A549 (cell line): Measurements from ENCODE around the gene TFE3. TPM values are rescaled to one million over a fixed set of nuclear protein-coding genes. Genes with fewer than 3 reads are reported as not detected.

Experiments used
- ATAC-seq, 2 experiments: fragments of 200-7000 bp in 1 of 2; fragments of >200 bp in 1 of 2; cut with Nextera tagmentation in 1 of 2; cut with Tn5 transposase in 1 of 2; 3 replicates each; pipeline versions ENCODE4 v1.8.0 to v1.9.1; 2018 to 2020; ENCODE audit warnings: mild to moderate bottlenecking in 1 of 2, moderate library complexity in 1 of 2
- CTCF ChIA-PET: fragments of 300-600 bp; sonication (Branson Sonifier 250); formaldehyde crosslinking; extraction: SDS; loops from one replicate; lab custom pipeline; 2021; ENCODE audit warnings: antibody characterized with exemption, inconsistent platforms; lab: Yijun Ruan, JAX
- POLR2A ChIA-PET: fragments of 350-600 bp; formaldehyde crosslinking; extraction: SDS; loops from one replicate; lab custom pipeline; 2021; ENCODE audit warnings: antibody characterized with exemption, inconsistent platforms; lab: Yijun Ruan, JAX
- DNase-seq, 2 experiments: peaks; one replicate each; pipeline versions ENCODE4 v3.0.0 to v3.0.0-alpha.2; 2011 to 2016; ENCODE audit warnings: low read depth in 1 of 2, low spot score in 1 of 2
- FAIRE-seq: peaks from 2 replicates; lab custom pipeline; 2011; peaks lifted over from hg19 to GRCh38; lab: Jason Lieb, UNC
- H3K27ac ChIP-seq, 2 experiments: fragments of >200 bp; sonication (Bioruptor Twin); formaldehyde crosslinking; 3 replicates each; pipeline ENCODE4 v1.5.1; 2016 to 2017
- H3K4me1 ChIP-seq: fragments of >200 bp; sonication (Bioruptor Twin); formaldehyde crosslinking; 3 replicates; pipeline ENCODE4 v1.6.1; 2016
- H3K4me2 ChIP-seq: fragments of >200 bp; sonication (Bioruptor Twin); formaldehyde crosslinking; 3 replicates; pipeline ENCODE4 v1.6.1; 2016
- H3K4me3 ChIP-seq: fragments of >200 bp; sonication (Bioruptor Twin); formaldehyde crosslinking; 3 replicates; pipeline ENCODE4 v1.5.1; 2016
- H3K9me3 ChIP-seq: fragments of >200 bp; sonication (Bioruptor Twin); formaldehyde crosslinking; 3 replicates; pipeline ENCODE4 v1.6.1; 2016
- ATOH8 ChIP-seq: fragments of 250-450 bp; sonication (Bioruptor Pico); IDR thresholded peaks from 2 replicates; pipeline ENCODE4 v1.5.0; 2020; ENCODE audit warnings: low read depth, mild to moderate bottlenecking, moderate library complexity
- CBX2 ChIP-seq: fragments of 200-600 bp; sonication (generic); IDR thresholded peaks from 2 replicates; pipeline ENCODE4 v1.6.1; 2016; ENCODE audit warnings: low read depth, mild to moderate bottlenecking, borderline replicate concordance
- CEBPB ChIP-seq, 2 experiments: fragments of >200 bp in 1 of 2; sonication (Bioruptor Twin) in 1 of 2; formaldehyde crosslinking in 1 of 2; IDR thresholded peaks; 2 replicates each; pipeline ENCODE4 v1.6.1; 2012 to 2016
- E2F6 ChIP-seq: IDR thresholded peaks from 2 replicates; pipeline ENCODE4 v1.6.1; 2012; ENCODE audit warnings: low read depth, borderline replicate concordance
- EP300 ChIP-seq, 2 experiments: fragments of >200 bp; sonication (Bioruptor Twin); formaldehyde crosslinking; IDR thresholded peaks; 2 replicates in 1 of 2; 3 replicates in 1 of 2; pipeline ENCODE4 v1.6.1; 2016 to 2017
- FOSL2 ChIP-seq, 2 experiments: fragments of 450-650 bp in 1 of 2; fragments of >200 bp in 1 of 2; sonication (Bioruptor Twin) in 1 of 2; formaldehyde crosslinking; IDR thresholded peaks; 2 replicates each; pipeline versions ENCODE4 v1.5.0 to v1.6.1; 2016 to 2020; ENCODE audit warnings: mild to moderate bottlenecking in 1 of 2, moderate library complexity in 1 of 2
- GATA3 ChIP-seq: IDR thresholded peaks from 2 replicates; pipeline ENCODE4 v1.6.1; 2012; ENCODE audit warnings: borderline replicate concordance
- HOXA7 ChIP-seq: fragments of 250-450 bp; sonication (Bioruptor Pico); IDR thresholded peaks from 2 replicates; pipeline ENCODE4 v1.5.0; 2020; ENCODE audit warnings: mild to moderate bottlenecking, moderate library complexity
- HOXB13 ChIP-seq: fragments of 250-450 bp; sonication (Bioruptor Pico); IDR thresholded peaks from 2 replicates; pipeline ENCODE4 v1.5.0; 2020; ENCODE audit warnings: low read depth, mild to moderate bottlenecking, moderate library complexity
- HOXB5 ChIP-seq: fragments of 250-450 bp; sonication (Bioruptor Pico); IDR thresholded peaks from 2 replicates; pipeline ENCODE4 v1.5.0; 2020; ENCODE audit warnings: mild to moderate bottlenecking, moderate library complexity
- JUN ChIP-seq, 2 experiments: fragments of >200 bp; sonication (Bioruptor Twin); formaldehyde crosslinking; IDR thresholded peaks; 2 replicates in 1 of 2; 3 replicates in 1 of 2; pipeline ENCODE4 v1.6.1; 2016 to 2017
- JUNB ChIP-seq: fragments of >200 bp; sonication (Bioruptor Twin); formaldehyde crosslinking; IDR thresholded peaks from 2 replicates; pipeline ENCODE4 v1.6.1; 2016
- NFE2L2 ChIP-seq: fragments of 150-350 bp; conservative IDR thresholded peaks from 2 replicates; pipeline ENCODE4 v1.6.1; 2014; ENCODE audit warnings: low read length
- NR3C1 ChIP-seq: fragments of >200 bp; sonication (Bioruptor Twin); formaldehyde crosslinking; IDR thresholded peaks from 3 replicates; pipeline ENCODE4 v1.6.1; 2017
- PBX3 ChIP-seq: IDR thresholded peaks from 2 replicates; pipeline ENCODE4 v1.6.1; 2012
- POLR2A ChIP-seq: IDR thresholded peaks from 2 replicates; pipeline ENCODE4 v1.6.1; 2012; ENCODE audit warnings: mild to moderate bottlenecking, low read length
- RARB ChIP-seq: fragments of 250-450 bp; sonication (Bioruptor Pico); IDR thresholded peaks from 2 replicates; pipeline ENCODE4 v1.8.0; 2021; ENCODE audit warnings: mild to moderate bottlenecking, moderate library complexity
- RCOR1 ChIP-seq: fragments of 150-350 bp; IDR thresholded peaks from 2 replicates; pipeline ENCODE4 v1.6.1; 2014; ENCODE audit warnings: antibody characterized with exemption, low read length, low read depth
- REST ChIP-seq: fragments of 200-600 bp; sonication (generic); IDR thresholded peaks from 2 replicates; pipeline ENCODE4 v1.6.1; 2016; ENCODE audit warnings: antibody characterized with exemption, mild to moderate bottlenecking, moderate library complexity
- RFX5 ChIP-seq: fragments of 450-650 bp; IDR thresholded peaks from 2 replicates; pipeline ENCODE4 v1.7.1; 2014; ENCODE audit warnings: antibody characterized with exemption, mild to moderate bottlenecking, moderate library complexity
- SREBF2 ChIP-seq: fragments of 450-650 bp; IDR thresholded peaks from 2 replicates; pipeline ENCODE4 v1.6.1; 2014; ENCODE audit warnings: mild to moderate bottlenecking, moderate library complexity
- TP53 ChIP-seq: fragments of 250-450 bp; sonication (Bioruptor Pico); IDR thresholded peaks from 2 replicates; pipeline ENCODE4 v1.5.0; 2021; ENCODE audit warnings: mild to moderate bottlenecking, moderate library complexity
- ZC3H11A ChIP-seq: fragments of 450-650 bp; IDR thresholded peaks from 2 replicates; pipeline ENCODE4 v1.6.1; 2014; ENCODE audit warnings: antibody characterized with exemption, mild to moderate bottlenecking
- ZNF302 ChIP-seq: fragments of 250-450 bp; sonication (Bioruptor Pico); IDR thresholded peaks from 2 replicates; pipeline ENCODE4 v1.9.0; 2021; ENCODE audit warnings: inconsistent platforms, mild to moderate bottlenecking, moderate library complexity
- ZSCAN20 ChIP-seq: fragments of 250-450 bp; sonication (Bioruptor Pico); IDR thresholded peaks from 2 replicates; pipeline ENCODE4 v1.8.0; 2022; ENCODE audit warnings: mild to moderate bottlenecking, moderate library complexity
- WGBS: methylation state at CpG from one replicate; pipeline ENCODE4 v1.1.6; 2017; ENCODE audit errors: missing lambda C conversion rate; 5-methylcytosine and 5-hydroxymethylcytosine counted together
- polyA plus RNA-seq, 4 experiments: library from polyadenylated mRNA; depleted of rRNA in 3 of 4; stranded (reverse); fragments of >200 nt; fragmentation: RNase III in 1 of 4; extraction: RNeasy Plus Mini Kit Qiagen cat#74134 plus additional on column Dnase treatment in 1 of 4; gene quantifications; 2 replicates in 3 of 4; 3 replicates in 1 of 4; pipeline ENCODE4 v1.2.3, GENCODE V29; 2011 to 2017
- TF ChIP-seq, protein P1 (sequence below): fragments of >200 bp; sonication (Bioruptor Twin); formaldehyde crosslinking; IDR thresholded peaks from 2 replicates; pipeline ENCODE4 v1.6.1; 2016
- TF ChIP-seq, protein P2 (sequence below): fragments of 250-450 bp; sonication (Bioruptor Pico); IDR thresholded peaks from 2 replicates; pipeline ENCODE4 v1.5.0; 2021; ENCODE audit warnings: mild to moderate bottlenecking, moderate library complexity, borderline replicate concordance

The TFE3 gene
- polyA plus RNA-seq, 2 of the 4 experiments (the other 2 are of a cell fraction) = 16.1 to 56.3 TPM

- ChIA-PET CTCF (no interaction called here), POLR2A (no interaction called here)
- H3K27ac ChIP-seq = no peak overlapping the region
- TF ChIP-seq HOXA7 (no peak), PBX3 (no peak), ZNF302 (CRISPR knock-in tag) (no peak), JUN (IDR thresholded peaks at IDR 0.05) (no peak), SREBF2 (no peak), NFE2L2 (no peak), CBX2 (no peak), RFX5 (no peak), RCOR1 (no peak), CEBPB (IDR thresholded peaks at IDR 0.05) (no peak)
- WGBS = 81% methylated on average over 9 of the region's 9 CpGs
- no peak overlapping the region for H3K4me3 ChIP-seq
- H3K4me2 ChIP-seq = no peak overlapping the region
- no peaks in the 10 kb centered on the region for H3K4me1 ChIP-seq
- H3K9me3 ChIP-seq = no peaks in the 10 kb centered on the region
- DNase-seq (no peak), FAIRE-seq (no peak), ATAC-seq (no peak)
These were observed 23.5 kb upstream of the TFE3 start for GRCh38 chrX:49066690-49067089.

DNA sequence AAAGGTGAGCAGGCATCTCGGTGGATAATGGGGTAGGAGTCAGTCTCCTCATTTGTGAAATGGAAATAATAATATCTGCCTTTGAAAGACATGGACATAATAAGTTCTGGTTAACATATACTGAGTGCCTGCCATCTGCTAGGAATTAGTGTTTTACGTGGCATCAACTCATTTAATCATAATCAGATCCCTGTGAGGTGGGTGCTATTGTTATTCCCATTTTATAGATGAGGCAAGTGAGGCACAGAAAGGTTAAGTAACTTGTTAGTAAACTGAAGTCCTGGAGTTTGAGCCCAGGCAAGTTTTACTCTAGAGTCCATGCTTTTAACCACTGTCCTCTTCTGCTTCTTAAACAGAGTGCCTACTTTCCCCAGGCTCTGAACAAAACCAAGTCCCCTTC is 23.1 kb upstream of the TFE3 start:
- TF ChIP-seq ZC3H11A (no peak), POLR2A (no peak), REST (no peak), RCOR1 (no peak)
- TF ChIP-seq, protein P1, sequence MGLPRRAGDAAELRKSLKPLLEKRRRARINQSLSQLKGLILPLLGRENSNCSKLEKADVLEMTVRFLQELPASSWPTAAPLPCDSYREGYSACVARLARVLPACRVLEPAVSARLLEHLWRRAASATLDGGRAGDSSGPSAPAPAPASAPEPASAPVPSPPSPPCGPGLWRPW = no peak
- no peak overlapping the region for H3K4me3 ChIP-seq
- CTCF ChIA-PET = no interaction called here
- no peak overlapping the region for H3K27ac ChIP-seq
- H3K4me2 ChIP-seq = no peak overlapping the region
- no peaks in the 10 kb centered on the region for H3K4me1 ChIP-seq
- DNase-seq (no peak), ATAC-seq (no peak), FAIRE-seq (no peak)
- POLR2A ChIA-PET = no interaction called here
- 89% methylated on average over 2 of the region's 2 CpGs for WGBS
- no peaks in the 10 kb centered on the region for H3K9me3 ChIP-seq

GRCh38 chrX:49064735-49065134 is 21.6 kb upstream of the TFE3 start:
- Histone ChIP-seq H3K27ac (no peak overlapping the region), H3K4me1 (no peaks in the 10 kb centered on the region; the same call in 2 of the 3 replicates), H3K9me3 (no peaks in the 10 kb centered on the region), H3K4me2 (no peak overlapping the region), H3K4me3 (no peak overlapping the region)
- 82% methylated on average over 8 of the region's 8 CpGs for WGBS
- CTCF ChIA-PET = interaction anchor here (0.9 kb wide), 1 partner anchor 21 kb away, joined by 3 read pairs; the partner anchor contains the start of gene TFE3
- DNase-seq (no peak), FAIRE-seq (no peak), ATAC-seq (peak in 1 of 2 experiments; percentile 15; a peak in 1 of 6 replicates)
- POLR2A ChIA-PET = no interaction called here
- TF ChIP-seq RCOR1 = no peak
- no peak for TF ChIP-seq HOXB5 (CRISPR knock-in tag)
- TF ChIP-seq ZSCAN20 (CRISPR knock-in tag) = no peak
- TF ChIP-seq HOXB13 (CRISPR knock-in tag) = no peak
- TF ChIP-seq JUNB = no peak
- TF ChIP-seq TP53 (CRISPR knock-in tag) = no peak
- TF ChIP-seq, protein P2, sequence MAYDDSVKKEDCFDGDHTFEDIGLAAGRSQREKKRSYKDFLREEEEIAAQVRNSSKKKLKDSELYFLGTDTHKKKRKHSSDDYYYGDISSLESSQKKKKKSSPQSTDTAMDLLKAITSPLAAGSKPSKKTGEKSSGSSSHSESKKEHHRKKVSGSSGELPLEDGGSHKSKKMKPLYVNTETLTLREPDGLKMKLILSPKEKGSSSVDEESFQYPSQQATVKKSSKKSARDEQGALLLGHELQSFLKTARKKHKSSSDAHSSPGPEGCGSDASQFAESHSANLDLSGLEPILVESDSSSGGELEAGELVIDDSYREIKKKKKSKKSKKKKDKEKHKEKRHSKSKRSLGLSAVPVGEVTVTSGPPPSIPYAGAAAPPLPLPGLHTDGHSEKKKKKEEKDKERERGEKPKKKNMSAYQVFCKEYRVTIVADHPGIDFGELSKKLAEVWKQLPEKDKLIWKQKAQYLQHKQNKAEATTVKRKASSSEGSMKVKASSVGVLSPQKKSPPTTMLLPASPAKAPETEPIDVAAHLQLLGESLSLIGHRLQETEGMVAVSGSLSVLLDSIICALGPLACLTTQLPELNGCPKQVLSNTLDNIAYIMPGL = no peak
- TF ChIP-seq ATOH8 (CRISPR knock-in tag) = no peak
- no peak for TF ChIP-seq JUN (IDR thresholded peaks at IDR 0.05)
- no peak for TF ChIP-seq FOSL2 (IDR thresholded peaks at IDR 0.05)
- no peak for TF ChIP-seq FOSL2 (CRISPR knock-in tag; IDR thresholded peaks at IDR 0.05)
- TF ChIP-seq POLR2A = no peak
- no peak for TF ChIP-seq NR3C1
- TF ChIP-seq RARB (CRISPR knock-in tag) = no peak
- TF ChIP-seq EP300 (IDR thresholded peaks at IDR 0.05) = no peak
- no peak for TF ChIP-seq E2F6
- TF ChIP-seq, protein P1 = no peak
- no peak for TF ChIP-seq GATA3
